Calu3 (cell line): Measurements from ENCODE around the gene DCN. TPM values are rescaled to one million over a fixed set of nuclear protein-coding genes. Genes with fewer than 3 reads are reported as not detected.
A peak's percentile ranks its signal among the peaks of the same experiment; 100 is the strongest.

Source experiments
- Bru-seq: library from RNA; stranded (reverse); fragments of 400-500 nt; gene quantifications from one replicate; lab custom pipeline; 2021; lab: Mats Ljungman, UMichigan
- BruChase-seq, 2 experiments: library from RNA; stranded (reverse); fragments of 400-500 nt; gene quantifications; one replicate each; lab custom pipeline; 2021; lab: Mats Ljungman, UMichigan
- BruUV-seq: library from RNA; stranded (reverse); fragments of 400-500 nt; replicated peaks from 2 replicates; lab custom pipeline; 2021; lab: Mats Ljungman, UMichigan
- CTCF ChIA-PET: fragments of 300-600 bp; sonication (Branson Sonifier 250); formaldehyde crosslinking; loops from one replicate; lab custom pipeline; 2022; ENCODE audit warnings: antibody characterized with exemption; lab: Charles Lee
- DNase-seq: peaks from one replicate; pipeline ENCODE4 v3.0.0; 2022
- H3K27ac Mint-ChIP-seq: one replicate; pipeline ENCODE4 v1.8.0; 2022; ENCODE audit warnings: mixed read lengths; ENCODE audit not compliant: unreplicated experiment
- H3K27me3 Mint-ChIP-seq: one replicate; pipeline ENCODE4 v1.8.0; 2022; ENCODE audit warnings: mixed read lengths; ENCODE audit not compliant: unreplicated experiment
- H3K36me3 Mint-ChIP-seq: one replicate; pipeline ENCODE4 v1.8.0; 2022; ENCODE audit warnings: mild to moderate bottlenecking, moderate library complexity, mixed read lengths; ENCODE audit not compliant: insufficient read depth, unreplicated experiment
- H3K4me1 Mint-ChIP-seq: one replicate; pipeline ENCODE4 v1.8.0; 2022; ENCODE audit warnings: mild to moderate bottlenecking, low read depth, mixed read lengths; ENCODE audit not compliant: unreplicated experiment
- H3K4me3 Mint-ChIP-seq: one replicate; pipeline ENCODE4 v1.8.0; 2022; ENCODE audit warnings: mild to moderate bottlenecking, low read depth, moderate library complexity, mixed read lengths; ENCODE audit not compliant: unreplicated experiment
- H3K9me3 Mint-ChIP-seq: one replicate; pipeline ENCODE4 v1.8.0; 2022; ENCODE audit warnings: low read depth, mixed read lengths; ENCODE audit not compliant: unreplicated experiment
- CTCF ChIP-seq: fragments of 200-600 bp; IDR thresholded peaks from one replicate; pipeline ENCODE4 v1.8.0; 2022; ENCODE audit warnings: antibody characterized with exemption; ENCODE audit not compliant: unreplicated experiment
- intact Hi-C: fragments of 100-400 bp; cut with micrococcal nuclease; formaldehyde crosslinking; loops from one replicate; pipeline ENCODE4 v1.10.0; 2022; ENCODE audit not compliant: unreplicated experiment
- long read RNA-seq: library from polyadenylated mRNA; stranded (forward); transcript quantifications from one replicate; pipeline ENCODE4 v2.0.0, GENCODE V29; 2022
- total RNA-seq: library from RNA; stranded (reverse); gene quantifications from 2 replicates; pipeline ENCODE4 v1.2.3, GENCODE V29; 2022

Gene DCN
- total RNA-seq = not detected in 2 replicates
- Bru-seq, nascent RNA = percentile 7 among the genes with signal in this experiment
- BruChase-seq, experiment 1, labeled RNA remaining after a 6-hour chase = not detected
- BruChase-seq, experiment 2, labeled RNA remaining after a 2-hour chase = not detected
- long read RNA-seq = 0 reads

GRCh38 chr12:91182636-91183455 lies at the start of gene DCN:
DCN (minus strand) TSS chr12:91182817; CDS start chr12:91178552, 4,265 bp downstream.
- no TSS peak for BruUV-seq
- intact Hi-C loops = no loop called here
- DNase-seq = no peak
- Mint-ChIP-seq H3K36me3 (no peaks in the 10 kb centered on the region), H3K27me3 (no peaks in the 10 kb centered on the region), H3K4me1 (no peaks in the 10 kb centered on the region), H3K27ac (no peak within 1 kb of the TSS), H3K9me3 (no peaks in the 10 kb centered on the region), H3K4me3 (no peak within 1 kb of the TSS)
- CTCF ChIA-PET = no interaction called here
- TF ChIP-seq CTCF = no peak

GRCh38 chr12:91230841-91231240 lies 48.2 kb upstream of the DCN start:
- H3K27ac Mint-ChIP-seq = no peak overlapping the region
- CTCF ChIA-PET = no interaction called here
- no peak for TF ChIP-seq CTCF
- no TSS peak for BruUV-seq
- peaks cover 7% of the 10 kb centered on the region for H3K9me3 Mint-ChIP-seq
- H3K36me3 Mint-ChIP-seq = no peaks in the 10 kb centered on the region
- intact Hi-C loops = no loop called here
- no peak for DNase-seq
- no peaks in the 10 kb centered on the region for H3K27me3 Mint-ChIP-seq
- H3K4me1 Mint-ChIP-seq = no peaks in the 10 kb centered on the region
- H3K4me3 Mint-ChIP-seq = no peak overlapping the region

GRCh38 chr12:91226951-91227350 lies 44.3 kb upstream of the DCN start:
- no peak for TF ChIP-seq CTCF
- peaks cover 12% of the 10 kb centered on the region for H3K9me3 Mint-ChIP-seq
- no peak overlapping the region for H3K4me3 Mint-ChIP-seq
- CTCF ChIA-PET = no interaction called here
- H3K27ac Mint-ChIP-seq = no peak overlapping the region
- H3K4me1 Mint-ChIP-seq = no peaks in the 10 kb centered on the region
- no TSS peak for BruUV-seq
- H3K36me3 Mint-ChIP-seq = no peaks in the 10 kb centered on the region
- H3K27me3 Mint-ChIP-seq = no peaks in the 10 kb centered on the region
- no peak for DNase-seq
- intact Hi-C loops = no loop called here

GRCh38 chr12:91225316-91225715 lies 42.7 kb upstream of the DCN start:
- Mint-ChIP-seq H3K27me3 (no peaks in the 10 kb centered on the region), H3K4me3 (no peak overlapping the region), H3K27ac (no peak overlapping the region), H3K9me3 (peaks cover 12% of the 10 kb centered on the region), H3K36me3 (no peaks in the 10 kb centered on the region), H3K4me1 (no peaks in the 10 kb centered on the region)
- CTCF ChIA-PET = no interaction called here
- BruUV-seq = no TSS peak
- intact Hi-C loops = no loop called here
- no peak for DNase-seq
- no peak for TF ChIP-seq CTCF
